HG02798 (cell line): ENCODE measurements around the gene PUM2.

Experiments used
- ATAC-seq: cut with Tn5 transposase; IDR thresholded peaks from one replicate; pipeline ENCODE4 v1.9.1; 2021; ENCODE audit warnings: mild to moderate bottlenecking; ENCODE audit not compliant: unreplicated experiment, poor library complexity

PUM2 gene

GRCh38 chr2:20348542-20348941, 2.1 kb downstream of the PUM2 start:
- no peak for ATAC-seq

- no peak for ATAC-seq
These were observed 3.9 kb downstream of the PUM2 start for GRCh38 chr2:20346565-20347381.

GRCh38 chr2:20343128-20343527, 7.5 kb downstream of the PUM2 start:
- no peak for ATAC-seq

DNA sequence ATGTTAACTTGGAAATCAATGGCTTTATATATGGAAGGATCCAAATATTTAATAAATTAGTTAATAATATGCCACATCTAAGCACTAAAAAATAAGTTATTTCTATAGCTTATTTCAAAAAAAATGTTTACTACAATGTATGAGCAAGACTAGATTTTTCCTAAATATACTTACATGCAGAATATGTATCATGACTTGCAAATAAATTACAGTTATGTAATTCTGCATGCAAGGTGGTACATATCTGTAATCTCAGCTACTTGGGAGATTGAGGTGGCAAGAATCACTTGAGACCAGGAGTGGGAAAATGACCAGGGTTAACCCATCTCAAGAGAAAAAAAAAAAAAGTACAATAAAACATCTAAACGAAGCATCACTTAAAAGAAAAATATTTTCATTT, 11.6 kb downstream of the PUM2 start:
- ATAC-seq = no peak

DNA sequence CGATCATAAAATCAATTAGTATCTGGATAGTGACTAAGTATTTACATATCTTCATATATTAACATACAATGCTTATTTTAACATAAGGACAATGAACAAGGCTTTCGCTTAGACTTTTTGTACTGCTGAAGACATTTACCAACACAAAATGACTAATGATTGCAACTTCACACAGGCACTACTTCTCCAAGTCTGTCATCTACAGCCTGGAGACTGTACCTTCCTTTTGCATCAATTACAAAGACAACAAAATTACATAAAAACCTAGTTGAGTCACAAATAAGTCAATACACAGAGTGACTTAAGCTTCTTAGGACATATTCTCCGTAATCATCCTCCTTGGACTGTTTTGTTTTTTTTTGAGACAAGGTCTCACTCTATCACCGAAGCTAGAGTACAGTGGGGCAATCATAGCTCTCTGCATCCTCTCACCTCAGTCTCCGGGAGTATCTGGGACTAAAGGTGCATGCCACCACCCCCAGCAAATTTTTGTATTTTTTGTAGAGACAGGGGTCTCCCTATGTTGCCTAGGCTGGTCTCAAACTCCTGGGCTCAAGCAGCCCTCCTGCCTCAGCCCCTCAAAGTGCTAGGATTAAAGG, 15.9 kb downstream of the PUM2 start:
- ATAC-seq = no peak

DNA sequence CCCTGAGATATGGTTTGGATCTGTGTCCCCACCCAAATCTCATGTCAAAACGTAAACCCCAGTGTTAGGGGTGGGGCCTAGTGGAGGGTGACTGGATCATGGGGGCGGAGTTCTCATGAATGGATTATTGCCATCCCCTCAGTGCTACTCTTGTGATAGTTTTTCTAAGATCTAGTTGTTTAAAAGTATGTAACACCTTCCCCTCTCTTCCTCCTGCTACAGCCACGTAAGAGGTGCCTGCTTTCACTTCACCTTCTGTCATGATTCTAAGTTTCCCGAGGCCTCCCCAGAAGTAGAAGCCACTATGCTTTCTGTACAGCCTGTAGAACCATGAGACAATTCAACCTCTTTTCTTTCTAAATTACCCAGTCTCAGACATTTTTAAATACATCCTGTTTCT, 16.9 kb downstream of the PUM2 start:
- ATAC-seq = peak; percentile 64

DNA sequence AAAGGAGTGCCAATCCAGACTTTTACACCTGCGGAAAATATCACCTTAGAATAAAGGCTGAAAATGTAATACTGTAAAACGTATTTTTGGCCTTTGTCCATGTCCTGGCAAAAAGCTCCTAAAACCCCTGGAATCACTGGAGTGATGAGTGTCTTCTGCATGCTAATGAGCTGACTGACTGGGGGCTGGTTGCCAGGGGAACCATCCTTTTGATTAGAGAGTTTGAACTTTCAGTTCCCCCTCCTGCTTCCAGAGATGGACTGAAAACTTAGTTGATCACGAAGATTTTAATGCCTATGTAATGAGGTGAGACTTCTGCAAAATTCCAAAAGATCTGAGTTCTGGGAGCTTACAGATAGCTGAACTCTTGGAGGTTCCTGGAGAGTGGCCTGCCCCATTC, 20.5 kb downstream of the PUM2 start:
- ATAC-seq = no peak

GRCh38 chr2:20327370-20327769, 23.3 kb downstream of the PUM2 start:
- no peak for ATAC-seq

GRCh38 chr2:20326163-20326780, 24.4 kb downstream of the PUM2 start:
- ATAC-seq = peak; percentile 79

GRCh38 chr2:20322527-20323300, 27.9 kb downstream of the PUM2 start:
- ATAC-seq = no peak

DNA sequence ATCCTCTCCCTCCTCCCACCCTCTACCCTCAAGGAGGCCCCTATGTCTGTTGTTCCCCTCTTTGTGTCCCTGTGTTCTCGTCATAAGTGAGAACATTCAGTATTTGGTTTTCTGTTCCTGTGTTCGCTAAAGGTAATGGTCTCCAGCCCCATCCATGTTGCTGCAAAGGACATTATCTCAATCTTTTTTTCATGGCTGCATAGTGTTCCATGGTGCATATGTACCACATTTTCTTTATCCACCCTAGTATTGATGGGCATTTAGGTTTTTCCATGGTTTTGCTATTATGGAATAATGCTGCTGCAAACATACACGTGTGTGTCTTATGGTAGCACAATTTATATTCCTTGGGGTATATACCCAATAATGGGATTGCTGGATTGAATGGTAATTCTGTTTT, 33.0 kb downstream of the PUM2 start:
- no peak for ATAC-seq

GRCh38 chr2:20317197-20317596, 33.4 kb downstream of the PUM2 start:
- ATAC-seq = no peak

DNA sequence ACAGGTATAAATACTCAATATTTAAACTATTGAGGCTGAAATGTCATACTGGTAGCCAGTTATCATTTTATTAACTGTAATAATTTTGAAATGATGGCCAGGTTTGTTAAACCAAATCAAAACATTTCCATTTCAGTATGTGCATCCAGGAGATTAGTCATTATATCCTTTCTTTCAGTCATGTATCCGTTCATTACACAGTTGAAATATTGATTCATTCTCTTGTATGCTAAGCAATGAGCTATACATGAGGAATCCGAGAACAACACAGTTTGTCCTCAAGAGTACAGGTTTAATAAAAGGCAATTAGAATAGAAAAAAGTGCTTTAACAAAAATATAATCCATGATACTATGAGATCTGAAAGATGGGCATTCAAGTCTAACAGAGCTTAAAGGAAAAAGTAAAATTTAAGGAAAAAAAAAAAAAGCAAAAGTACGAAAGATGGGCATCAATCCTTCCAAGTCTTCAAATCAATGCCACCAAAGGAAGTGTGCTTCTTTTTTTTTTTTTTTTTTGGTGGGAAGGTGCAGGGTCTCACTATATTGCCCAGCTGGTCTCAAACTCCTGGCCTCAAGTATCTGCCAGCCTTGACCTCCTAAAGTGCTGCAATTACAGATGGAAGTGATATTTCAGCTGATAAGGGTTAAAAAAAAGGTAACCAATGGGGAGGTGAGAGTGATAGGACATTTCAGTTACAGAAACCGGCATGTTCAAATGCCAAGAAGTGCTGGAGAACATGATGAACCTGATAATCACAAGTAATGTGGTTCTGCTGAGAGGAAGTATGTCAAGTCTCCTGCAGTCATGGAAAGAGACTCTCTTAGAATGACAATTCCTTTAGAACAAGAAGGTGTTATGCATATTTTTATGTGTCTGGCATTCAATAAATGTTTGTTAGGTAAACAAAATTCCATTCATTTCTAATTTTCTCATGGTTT, 35.8 kb downstream of the PUM2 start:
- no peak for ATAC-seq

DNA sequence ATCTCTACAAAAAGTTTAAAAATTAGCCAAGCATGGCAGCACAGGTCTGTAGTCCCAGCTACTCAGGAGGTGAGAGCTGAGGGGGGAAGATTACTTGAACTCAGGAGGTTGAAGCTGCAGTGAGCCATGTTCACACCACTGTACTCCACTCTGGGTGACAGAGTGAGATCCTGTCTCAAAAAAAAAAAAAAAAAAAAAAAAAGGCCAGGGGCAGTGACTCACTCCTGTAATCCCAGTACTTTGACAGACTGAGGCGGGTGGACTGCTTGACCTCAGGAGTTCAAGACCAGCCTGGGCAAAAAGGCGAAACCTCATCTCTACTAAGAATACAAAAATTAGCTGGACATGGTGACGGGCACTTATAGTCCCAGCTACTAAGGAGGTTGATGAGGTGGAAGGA, 37.0 kb downstream of the PUM2 start:
- ATAC-seq = no peak

- ATAC-seq = no peak
These were observed 41.6 kb downstream of the PUM2 start for GRCh38 chr2:20309001-20309400.

- ATAC-seq = no peak
These were observed 43.3 kb downstream of the PUM2 start for GRCh38 chr2:20307311-20307710.

DNA sequence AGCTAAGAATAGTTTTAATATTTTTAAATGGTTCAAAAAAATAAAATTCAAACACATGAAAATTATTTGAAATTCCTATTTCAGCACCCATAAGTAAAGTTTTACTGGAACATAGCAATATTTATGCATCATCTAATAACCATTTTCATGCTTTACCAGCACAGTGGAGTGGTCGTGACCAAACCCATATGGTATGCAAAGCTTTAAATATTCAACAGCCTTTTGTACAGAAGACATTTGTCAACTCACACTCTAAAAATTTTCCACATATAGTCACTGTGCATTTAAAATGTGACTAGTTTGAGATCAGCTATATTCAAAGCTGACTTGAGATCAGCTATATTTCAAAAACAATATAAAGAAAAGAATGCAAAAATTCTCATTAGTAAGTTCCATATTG, 46.2 kb downstream of the PUM2 start:
- no peak for ATAC-seq

GRCh38 chr2:20303966-20304365, 46.7 kb downstream of the PUM2 start:
- ATAC-seq = no peak

GRCh38 chr2:20302019-20302418, 48.6 kb downstream of the PUM2 start:
- ATAC-seq = no peak

GRCh38 chr2:20300656-20301055, 50.0 kb downstream of the PUM2 start:
- ATAC-seq = no peak
